ENCODE data around the gene CEACAM19.
"Not testable (repeated sequence)": the region's sequence is repeated elsewhere in the genome, so short reads cannot be mapped to it uniquely, and the experiment has no call there.

CEACAM19 gene

GRCh38 chr19:44645407-44646048 is 25.8 kb upstream of the CEACAM19 start:
- DNase-seq (ENCODE audit: low read depth in 2 of 2): no peak

DNA sequence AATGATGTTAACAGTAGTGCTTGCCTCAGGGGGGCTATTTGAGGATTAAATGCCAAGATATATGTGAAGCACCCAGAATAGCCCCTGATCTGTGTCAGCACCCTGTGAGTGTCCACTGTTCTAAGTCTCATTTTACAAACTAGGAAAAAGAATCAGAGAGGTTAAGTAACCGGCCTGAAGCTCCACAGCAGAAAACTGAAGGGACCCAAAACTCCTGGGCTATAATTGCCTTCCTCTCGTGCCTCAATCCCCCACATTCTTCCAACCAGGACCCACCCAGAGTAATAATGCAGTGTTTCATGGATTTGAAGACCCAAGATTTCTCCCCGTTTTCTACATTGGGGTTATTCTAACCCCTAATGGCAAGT is 25.2 kb upstream of the CEACAM19 start:
- no peak for DNase-seq (ENCODE audit: low read depth in 2 of 2)

DNA sequence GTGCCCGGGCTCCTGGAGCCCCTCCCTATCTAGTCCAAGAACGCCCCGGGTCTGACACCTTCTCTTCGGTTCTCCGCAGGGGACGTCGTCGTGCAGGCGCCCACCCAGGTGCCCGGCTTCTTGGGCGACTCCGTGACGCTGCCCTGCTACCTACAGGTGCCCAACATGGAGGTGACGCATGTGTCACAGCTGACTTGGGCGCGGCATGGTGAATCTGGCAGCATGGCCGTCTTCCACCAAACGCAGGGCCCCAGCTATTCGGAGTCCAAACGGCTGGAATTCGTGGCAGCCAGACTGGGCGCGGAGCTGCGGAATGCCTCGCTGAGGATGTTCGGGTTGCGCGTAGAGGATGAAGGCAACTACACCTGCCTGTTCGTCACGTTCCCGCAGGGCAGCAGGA is 24.1 kb upstream of the CEACAM19 start:
- no peak for DNase-seq (ENCODE audit: low read depth in 2 of 2)

DNA sequence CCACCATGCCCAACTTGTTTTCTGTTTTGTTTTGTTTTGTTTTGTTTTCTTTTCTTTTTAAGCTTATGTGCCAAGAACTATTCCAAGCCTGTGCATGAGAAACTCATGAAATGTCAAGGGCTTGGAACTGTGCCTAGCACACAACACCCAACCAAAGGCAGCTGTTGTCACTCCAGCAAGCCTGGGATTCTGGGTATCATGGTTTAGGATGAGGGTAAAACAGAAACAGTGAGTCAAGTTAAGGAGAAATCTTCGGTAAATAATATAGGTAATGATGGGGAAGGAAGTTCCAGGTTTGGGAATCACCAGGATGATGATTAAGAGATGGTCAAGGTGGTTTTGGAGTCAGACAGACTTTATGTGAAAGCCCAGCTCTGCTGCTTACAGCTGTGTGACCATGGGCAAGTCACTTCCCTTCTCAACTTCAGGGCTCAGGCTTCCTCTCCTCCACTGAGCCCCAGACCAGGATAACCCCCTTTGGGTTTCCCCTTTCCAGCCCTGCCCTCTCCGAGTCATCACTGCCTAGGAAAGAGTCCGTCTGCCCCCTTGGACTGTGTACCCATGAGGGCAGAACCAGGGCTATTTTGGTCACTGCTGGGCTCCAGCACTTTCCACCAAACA is 22.5 kb upstream of the CEACAM19 start:
- no peak for DNase-seq (ENCODE audit: low read depth in 2 of 2)

DNA sequence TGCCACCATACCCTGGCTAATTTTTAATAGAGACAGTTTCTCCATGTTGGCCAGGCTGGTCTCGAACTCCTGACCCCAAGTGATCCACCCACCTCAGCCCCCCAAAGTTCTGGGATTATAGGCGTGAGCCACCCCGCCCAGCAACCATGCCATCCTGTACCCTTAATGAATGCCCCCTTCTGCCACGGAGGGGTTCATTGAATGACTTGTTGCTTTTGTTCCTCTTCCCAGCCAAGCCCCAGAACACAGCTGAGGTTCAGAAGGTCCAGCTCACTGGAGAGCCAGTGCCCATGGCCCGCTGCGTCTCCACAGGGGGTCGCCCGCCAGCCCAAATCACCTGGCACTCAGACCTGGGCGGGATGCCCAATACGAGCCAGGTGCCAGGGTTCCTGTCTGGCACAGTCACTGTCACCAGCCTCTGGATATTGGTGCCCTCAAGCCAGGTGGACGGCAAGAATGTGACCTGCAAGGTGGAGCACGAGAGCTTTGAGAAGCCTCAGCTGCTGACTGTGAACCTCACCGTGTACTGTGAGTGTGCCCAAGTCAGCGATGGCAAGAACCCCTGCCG is 21.6 kb upstream of the CEACAM19 start:
- no peak for DNase-seq (ENCODE audit: low read depth in 2 of 2)

DNA sequence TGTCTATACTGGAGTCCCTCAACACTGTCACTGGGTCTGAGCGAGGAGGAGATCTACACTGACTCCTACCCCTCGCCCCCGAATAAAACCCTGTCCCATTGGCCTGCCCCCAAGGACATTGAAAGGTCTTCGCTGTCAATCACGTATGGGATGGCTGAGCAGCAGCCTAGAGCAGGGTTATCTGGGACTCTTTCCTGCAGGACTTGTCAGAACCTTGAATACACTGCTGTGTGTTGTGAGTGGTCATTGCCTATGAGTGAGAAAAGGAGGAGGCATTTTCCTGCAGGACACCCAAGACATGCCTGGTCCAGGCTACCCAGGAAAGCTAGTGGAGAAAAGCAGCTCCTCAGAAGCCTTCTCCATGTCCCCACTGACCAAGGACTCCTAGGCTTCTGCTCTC is 17.9 kb upstream of the CEACAM19 start:
- no peak for DNase-seq (ENCODE audit: low read depth in 2 of 2)

DNA sequence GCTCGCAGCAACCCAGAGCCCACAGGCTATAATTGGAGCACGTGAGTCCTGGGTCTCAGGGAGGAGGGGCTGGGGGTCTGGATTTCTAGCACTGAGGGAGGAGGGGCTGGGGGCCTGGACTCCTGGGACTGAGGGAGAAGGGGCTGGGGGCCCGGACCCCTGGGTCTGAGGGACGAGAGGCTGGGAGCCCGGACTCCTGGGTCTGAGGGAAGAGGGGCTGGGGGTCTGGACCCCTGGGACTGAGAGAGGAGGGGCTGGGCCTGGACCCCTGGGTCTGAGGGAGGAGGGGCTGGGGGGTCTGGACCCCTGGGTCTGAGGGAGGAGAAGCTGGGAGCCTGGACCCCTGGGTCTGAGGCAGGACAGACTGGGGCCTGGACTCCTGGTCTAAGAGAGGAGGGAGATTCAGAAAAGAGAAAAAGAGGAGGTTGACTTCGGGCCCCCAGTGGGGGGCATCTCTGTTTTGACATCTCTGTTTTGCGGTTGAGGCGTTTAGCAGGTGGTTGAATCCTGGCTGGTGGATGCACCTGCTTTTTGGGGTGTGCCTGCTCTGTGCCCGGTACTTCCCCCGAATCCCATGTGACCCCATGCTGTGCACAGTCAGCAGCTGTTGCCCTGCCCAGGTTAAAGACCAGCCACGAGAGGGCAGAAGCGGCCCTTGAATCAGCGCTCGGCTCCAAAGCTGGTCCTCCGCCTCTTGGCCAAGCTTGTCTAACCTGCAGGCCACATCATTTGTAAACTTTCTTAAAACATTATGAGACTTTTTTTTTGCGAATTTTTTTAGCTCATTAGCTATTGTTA is 17.1 kb upstream of the CEACAM19 start:
- DNase-seq (ENCODE audit: low read depth in 2 of 2): peak; percentile 54 to 64

DNA sequence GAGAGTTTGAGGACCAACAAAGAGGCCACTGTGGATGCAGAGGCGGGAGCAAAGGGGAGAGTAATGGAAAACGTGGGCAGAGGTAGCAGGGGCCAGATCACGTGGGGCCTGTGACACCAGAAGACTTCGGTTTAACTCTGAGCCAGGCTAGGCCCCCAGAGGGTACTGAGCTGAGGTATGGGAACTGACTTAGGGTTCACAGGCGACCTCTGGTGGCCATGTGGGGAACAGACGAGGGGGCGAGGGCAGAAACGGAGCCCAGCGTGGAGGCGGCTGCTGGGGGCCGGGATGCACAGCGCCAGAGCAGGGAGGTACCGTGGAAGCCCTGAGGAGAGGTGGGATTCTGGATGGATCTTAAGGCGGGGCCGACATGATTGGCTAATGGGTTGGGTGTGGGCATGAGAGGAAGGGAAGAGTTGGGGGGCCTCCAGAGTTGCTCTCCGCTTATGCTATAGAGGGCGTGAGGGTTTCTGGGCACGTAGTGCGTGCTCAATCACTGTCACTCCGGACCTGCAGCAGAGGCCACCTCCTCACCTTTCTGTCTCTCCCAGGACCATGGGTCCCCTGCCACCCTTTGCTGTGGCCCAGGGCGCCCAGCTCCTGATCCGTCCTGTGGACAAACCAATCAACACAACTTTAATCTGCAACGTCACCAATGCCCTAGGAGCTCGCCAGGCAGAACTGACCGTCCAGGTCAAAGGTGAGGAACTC is 13.9 kb upstream of the CEACAM19 start:
- DNase-seq (ENCODE audit: low read depth in 2 of 2): peak; percentile 50 to 66

DNA sequence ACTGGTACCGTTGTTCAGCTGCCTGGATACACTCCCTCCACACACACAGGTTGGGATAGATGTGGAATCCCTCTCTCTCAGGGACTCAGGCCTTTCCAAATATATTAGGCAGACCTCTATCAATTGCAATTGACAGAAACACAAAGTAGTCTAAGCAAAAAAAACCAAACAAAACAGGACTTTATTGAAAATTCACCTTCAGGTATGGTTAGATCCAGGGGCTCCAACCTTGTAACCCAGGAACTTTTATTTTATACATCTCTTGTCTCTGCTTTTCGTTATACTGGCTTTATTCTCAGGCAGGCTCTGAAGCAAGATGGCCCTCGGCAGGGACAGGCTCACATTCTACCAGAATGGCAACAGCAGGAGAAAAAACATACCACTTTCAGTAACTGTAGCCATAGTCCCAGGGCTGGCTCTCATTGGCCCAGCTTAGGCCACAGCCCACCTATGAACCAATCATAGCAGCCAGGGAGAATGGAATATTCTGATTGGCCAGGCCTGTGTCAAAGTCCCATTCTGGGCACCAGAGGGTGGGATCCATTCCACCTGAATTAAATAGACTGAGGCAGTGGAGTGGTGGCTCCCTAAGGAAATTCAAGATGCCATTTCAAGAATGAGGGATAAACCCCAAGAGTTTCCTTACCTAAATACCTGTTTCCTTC is 13.1 kb upstream of the CEACAM19 start:
- DNase-seq (ENCODE audit: low read depth in 2 of 2): no peak

DNA sequence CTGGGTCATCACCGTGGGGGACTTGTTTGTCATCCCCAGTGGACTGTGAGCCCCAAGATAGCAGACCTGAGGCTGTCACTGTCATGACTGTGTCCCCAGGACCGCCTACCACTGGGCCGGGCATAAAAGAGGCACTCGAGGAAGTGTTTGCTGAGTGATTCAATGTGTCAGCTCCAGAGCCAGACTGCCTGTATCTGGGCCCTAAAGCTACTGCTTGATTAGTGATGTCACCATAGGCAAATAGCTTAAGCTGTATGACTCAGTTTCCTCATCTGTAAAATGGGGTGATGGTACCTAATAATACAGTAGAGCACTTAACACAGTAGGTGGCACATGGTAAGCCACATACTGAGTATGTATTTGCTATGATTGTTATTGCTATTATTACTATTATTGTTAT is 11.2 kb upstream of the CEACAM19 start:
- no peak for DNase-seq (ENCODE audit: low read depth in 2 of 2)

DNA sequence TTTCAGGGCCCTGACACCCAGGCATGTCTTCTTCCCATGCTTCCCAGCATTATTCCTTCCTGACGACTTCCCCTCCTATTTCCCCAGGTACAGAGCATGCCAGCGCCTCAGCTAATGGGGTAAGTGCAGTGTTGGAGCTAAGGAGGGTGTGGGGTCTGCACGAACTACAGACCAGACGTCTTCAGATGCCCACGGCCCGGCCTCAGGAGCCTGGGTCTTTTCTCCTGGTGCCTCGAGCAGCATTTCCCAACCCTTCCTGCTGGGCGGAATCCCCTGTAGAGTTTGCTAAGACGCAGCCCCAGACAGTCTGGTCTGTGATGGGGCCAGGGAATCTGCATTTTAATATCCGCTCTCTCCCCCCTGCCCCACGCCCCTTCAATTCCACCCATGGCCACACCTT is 10.1 kb upstream of the CEACAM19 start:
- no peak for DNase-seq (ENCODE audit: low read depth in 2 of 2)

GRCh38 chr19:44661904-44662303 is 9.4 kb upstream of the CEACAM19 start:
- DNase-seq (ENCODE audit: low read depth in 2 of 2): no peak

DNA sequence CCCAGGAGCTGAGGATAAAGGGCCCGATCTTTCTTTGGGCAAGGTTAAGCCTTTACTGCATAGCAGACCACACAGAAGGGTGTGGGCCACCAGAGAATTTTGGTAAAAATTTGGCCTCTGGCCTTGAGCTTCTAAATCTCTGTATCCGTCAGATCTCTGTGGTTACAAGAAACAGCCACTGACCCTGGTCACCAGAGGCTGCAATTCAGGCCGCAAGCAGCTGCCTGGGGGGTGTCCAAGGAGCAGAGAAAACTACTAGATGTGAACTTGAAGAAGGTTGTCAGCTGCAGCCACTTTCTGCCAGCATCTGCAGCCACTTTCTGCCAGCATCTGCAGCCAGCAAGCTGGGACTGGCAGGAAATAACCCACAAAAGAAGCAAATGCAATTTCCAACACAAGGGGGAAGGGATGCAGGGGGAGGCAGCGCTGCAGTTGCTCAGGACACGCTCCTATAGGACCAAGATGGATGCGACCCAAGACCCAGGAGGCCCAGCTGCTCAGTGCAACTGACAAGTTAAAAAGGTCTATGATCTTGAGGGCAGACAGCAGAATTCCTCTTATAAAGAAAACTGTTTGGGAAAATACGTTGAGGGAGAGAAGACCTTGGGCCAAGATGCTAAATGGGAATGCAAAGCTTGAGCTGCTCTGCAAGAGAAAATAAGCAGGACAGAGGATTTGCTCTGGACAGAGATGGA is 8.4 kb upstream of the CEACAM19 start:
- DNase-seq (ENCODE audit: low read depth in 2 of 2): no peak

DNA sequence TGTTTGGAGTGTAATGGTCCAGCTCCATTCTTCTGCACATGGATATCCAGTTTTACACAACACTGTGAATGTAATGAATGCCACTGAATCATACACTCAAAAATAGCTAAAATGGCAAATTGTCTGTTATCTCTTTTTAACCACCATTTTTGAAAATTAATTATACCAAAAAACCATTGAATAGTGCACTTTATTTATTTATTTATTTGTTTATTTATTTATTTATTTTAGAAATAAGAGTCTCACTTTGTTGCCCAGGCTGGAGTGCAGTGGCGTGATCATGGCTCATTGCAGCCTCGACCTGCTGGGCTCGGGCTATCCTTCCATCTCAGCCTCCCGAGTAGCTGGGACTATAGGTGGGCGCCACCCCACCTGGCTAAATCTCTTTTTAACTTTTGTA is 7.3 kb upstream of the CEACAM19 start:
- DNase-seq (ENCODE audit: low read depth in 2 of 2): no peak

DNA sequence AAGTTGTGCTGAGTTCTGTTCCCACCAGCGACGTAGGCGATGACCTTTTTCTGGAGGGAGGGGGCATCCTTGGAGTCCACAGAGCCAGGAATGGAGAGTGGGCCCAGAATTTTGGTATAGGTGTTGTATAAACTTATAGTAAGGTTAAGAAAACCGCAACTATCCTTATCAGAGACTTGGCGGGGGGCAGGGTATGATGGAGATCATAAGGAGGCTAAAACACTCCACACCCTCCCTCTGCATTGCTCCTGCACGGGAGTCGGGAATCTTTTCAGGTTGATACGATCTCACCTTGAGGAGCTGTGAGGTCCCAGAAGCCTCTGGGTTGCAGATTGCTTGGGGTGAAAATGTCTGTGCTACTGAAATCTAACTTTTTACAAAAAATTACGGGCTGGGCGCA is 6.3 kb upstream of the CEACAM19 start:
- DNase-seq (ENCODE audit: low read depth in 2 of 2): no peak

- no peak for DNase-seq (ENCODE audit: low read depth in 2 of 2)
Measured at GRCh38 chr19:44666852-44667556, 4.3 kb upstream of the CEACAM19 start.

DNA sequence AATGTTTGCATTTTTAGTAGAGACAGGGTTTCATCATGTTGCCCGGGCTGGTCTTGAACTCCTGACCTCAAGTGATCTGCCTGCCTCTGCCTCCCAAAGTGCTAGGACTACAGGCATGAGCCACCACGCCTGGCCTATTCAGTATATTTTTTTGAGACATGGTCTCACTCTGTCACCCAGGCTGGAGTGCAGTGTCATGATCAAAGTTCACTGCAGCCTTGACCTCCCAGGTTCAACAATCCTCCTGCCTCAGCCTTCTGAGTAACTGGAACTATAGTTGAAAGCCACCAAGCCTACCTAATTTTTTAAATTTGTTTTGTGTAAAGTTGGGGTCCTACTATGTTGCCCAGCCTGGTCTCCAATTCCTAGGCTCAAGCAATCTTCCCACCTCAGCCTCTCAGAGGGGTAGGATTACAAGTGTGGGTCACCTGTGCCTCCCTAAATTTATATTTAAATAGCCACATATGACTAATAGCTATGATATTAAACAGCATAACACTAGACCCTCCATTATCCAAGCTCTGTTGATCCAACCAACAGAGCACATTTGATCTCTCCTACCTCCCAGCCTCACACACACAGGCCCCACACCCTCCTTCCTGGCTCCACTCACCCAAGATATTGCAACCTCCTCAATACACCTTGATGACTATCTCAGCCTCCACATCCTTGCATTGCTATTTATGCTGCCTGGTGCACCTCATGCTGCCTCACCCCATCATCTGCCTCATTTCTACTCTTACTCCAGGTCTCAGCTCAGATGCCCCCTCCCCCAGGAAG is 2.1 kb upstream of the CEACAM19 start:
- no peak for DNase-seq (ENCODE audit: low read depth in 2 of 2)

DNA sequence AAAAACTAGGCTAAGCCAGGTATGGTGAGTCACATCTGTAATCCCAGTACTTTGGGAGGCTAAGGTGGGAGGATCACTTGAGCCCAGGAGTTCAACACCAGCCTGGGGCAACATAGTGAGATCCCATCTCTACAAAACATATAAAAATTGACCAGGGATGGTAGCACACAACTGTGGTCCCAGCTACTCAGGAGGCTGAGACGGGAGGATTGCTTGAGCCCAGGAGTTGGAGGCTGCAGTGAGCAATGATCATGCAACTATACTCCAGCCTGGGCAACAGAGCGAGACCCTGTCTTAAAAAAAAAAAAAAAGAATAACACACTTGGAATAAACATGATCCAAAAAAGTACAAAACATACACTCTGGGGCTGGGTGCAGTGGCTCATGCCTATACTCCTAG is 1.3 kb upstream of the CEACAM19 start:
- DNase-seq (ENCODE audit: low read depth in 2 of 2): not testable (repeated sequence)

DNA sequence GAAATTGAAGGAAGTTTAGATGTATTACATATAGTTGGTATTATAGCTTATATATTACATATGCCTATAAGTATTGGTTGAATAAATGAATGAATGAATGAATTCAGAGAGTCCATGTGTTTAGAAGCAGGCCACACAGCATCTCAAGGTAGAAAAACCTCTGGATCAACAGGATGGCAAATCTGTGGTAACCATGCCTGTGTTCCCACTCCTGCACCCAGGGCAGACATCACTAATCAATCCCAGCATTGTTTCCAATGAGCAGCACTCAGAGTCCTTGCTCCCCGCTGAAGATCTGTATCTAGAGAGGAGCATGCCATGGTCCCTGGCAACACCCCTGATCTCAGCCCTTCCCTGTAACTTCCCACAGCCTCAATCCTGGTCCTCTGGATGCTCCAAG is 944 bp downstream of the CEACAM19 start:
- no peak for DNase-seq (ENCODE audit: low read depth in 2 of 2)

GRCh38 chr19:44673510-44673909 is 2.2 kb downstream of the CEACAM19 start:
- no peak for DNase-seq (ENCODE audit: low read depth in 2 of 2)
